ENCODE results near the gene GNPAT. TPM values are rescaled to one million over a fixed set of nuclear protein-coding genes. Genes with fewer than 3 reads are reported as not detected.

GNPAT gene
- total RNA-seq, 1 donor from 2014 or later, result 75.3 TPM

DNA sequence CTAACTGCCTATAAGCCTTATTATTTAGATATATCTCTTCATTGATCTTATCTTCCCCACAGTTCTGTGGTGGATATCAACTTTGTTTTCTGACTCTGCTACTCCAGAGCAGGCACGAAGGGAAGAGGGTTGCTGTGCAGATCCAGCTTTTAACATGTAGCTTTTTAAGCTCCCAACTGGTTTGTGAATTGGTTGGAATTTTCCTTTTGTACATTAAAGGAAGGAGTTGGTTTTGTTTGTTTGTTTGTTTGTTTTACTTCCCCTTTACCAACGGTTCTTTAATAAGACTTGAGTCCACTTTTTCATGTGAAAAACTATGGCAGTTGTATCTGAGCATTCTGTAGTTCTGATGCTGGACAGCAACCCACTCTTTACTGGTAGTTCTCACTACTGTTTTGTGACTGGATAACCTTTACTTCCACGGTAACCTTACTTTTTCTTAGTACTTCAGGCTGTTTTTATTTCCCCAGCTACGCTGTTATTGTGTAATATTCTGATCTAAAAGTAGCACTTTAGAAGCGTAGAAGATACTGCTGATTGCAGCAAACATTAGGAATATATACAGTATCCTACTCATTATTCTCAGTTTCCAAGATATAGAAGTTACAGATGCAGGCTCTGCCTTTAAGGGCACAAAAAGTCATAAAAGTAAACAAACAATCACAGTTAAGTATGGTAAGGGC is 1.6 kb downstream of the GNPAT start:
- DNase-seq, result peak; percentile 4

DNA sequence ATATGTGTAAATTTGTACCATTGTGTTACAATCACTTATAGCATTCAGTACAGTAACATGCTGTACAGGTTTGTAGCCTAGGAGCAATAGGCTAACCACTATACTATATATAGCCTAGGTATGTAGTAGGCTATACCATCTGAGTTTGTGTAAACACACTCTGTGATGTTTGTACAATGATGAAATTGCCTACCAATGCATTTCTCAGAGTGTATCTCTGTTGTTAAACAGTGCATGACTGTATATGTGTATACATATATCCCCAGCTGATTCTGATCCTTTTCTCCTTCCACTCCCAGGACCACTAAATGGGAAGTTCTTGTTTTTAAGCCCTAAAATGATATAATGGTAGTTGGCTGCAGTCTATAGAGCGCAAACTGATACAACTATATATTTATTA is 7.8 kb downstream of the GNPAT start:
- DNase-seq, result no peak

DNA sequence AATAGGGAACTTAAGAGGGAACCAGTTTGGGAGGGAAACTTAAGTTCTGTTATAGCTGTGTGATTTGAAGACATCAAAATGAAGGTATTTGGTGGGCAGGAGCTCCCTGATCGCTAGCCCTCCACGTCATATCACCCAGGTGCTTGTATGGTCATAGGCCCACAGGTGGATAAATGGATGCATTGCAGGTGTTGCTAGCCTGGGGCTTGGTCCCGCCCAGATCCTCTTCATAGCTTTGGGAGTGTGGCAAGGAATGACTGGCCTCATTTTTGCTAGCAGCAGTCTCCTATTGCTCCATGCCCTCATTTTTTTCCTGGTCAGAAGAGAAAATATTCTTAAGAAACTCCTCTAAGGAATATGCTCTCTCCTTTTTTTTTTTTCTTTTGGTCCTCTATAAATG is 11.3 kb downstream of the GNPAT start:
- no peak for DNase-seq

DNA sequence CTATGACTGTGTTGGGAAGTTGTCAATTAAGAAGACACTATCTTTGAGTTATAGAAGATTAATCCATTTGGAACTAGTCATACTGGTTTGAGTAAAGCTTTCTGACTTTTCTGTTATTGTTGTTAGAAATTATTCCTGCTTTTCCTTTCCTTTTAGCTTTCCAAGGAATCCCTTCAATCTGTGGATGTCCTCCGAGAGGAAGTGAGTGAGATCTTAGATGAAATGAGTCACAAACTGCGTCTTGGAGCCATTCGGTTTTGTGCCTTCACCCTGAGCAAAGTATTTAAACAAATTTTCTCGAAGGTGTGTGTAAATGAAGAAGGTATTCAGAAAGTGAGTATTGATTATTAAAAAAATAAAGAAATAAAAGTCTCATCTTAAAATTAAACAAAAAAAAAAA is 19.3 kb downstream of the GNPAT start:
- DNase-seq, result no peak

DNA sequence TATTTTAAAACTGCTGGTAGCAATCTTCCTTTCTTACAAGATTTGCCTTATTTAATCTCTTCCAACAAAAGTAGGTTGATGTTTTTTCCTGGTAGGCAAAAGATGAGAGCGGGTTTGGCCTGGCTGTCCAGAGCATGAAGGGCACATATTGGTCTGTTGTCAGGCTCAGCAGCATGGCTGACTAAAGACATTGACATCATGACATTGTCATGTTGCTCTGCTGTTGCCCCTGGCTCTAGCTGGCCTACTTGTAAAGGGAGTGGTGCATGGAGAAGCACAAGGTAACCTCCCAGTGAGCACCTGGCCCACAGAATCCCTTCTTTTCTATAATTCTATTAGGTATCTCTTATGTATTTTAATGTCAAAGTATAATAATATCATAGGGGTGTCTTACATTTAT is 23.6 kb downstream of the GNPAT start:
- no peak for DNase-seq

DNA sequence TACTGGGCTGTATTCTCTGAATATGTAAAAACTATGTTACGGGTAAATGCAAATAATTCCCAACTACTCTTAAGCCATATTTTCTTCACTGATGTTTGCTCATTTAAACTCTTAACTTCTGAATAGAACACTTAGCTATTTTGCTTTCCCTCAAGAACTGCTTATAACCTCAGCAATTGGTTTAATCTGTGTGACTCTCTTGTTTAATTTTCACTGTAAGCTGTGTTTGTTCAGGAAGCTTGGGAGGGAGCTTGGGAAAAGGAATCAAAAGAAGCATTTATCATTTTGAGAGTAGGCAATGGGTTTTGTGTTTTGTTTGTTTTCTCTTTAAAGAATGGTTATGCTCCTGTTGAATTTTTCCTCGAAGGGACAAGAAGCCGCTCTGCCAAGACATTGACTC is 24.4 kb downstream of the GNPAT start:
- no peak for DNase-seq

DNA sequence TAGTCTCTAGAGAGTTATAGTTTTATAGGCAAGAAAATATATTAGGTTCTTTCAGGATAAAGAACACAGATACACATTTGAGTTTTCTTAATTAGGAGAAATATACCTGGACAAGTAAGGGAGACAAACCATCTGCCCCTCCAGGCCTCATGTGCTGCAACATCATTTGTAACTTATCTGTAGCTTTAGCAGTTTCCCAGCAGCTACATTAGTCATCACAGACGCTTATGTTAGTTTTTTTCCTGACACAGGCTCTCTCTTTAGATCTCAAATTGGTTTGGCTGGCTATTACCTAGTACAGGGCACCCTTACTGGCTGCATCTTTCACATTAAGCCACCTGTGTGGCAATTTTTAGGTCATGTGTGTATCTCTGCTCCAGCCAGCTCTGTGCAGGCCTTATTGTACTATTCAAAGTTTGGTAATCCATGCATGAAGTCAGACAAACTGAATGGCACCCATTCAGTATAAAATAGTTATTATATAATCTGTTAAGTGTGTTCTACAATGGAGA is 25.9 kb downstream of the GNPAT start:
- no peak for DNase-seq

DNA sequence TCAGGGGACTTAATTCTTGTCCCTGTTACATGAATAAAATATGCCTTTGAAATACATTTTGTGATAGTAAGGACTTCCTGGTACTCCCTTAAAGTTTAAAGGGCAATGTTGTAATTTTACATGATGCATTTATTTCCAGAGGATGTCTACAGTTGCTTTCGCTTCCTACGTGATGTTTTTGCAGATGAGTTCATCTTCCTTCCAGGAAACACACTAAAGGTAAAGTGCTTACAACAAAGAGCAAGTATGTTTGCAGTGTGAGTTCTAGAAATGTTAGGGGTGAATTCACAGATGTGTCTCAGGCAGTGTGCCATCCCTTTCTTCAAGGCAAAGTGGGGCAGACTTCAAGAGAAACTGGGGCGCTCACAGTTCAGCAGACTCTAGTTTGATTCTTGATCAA is 31.2 kb downstream of the GNPAT start:
- no peak for DNase-seq

DNA sequence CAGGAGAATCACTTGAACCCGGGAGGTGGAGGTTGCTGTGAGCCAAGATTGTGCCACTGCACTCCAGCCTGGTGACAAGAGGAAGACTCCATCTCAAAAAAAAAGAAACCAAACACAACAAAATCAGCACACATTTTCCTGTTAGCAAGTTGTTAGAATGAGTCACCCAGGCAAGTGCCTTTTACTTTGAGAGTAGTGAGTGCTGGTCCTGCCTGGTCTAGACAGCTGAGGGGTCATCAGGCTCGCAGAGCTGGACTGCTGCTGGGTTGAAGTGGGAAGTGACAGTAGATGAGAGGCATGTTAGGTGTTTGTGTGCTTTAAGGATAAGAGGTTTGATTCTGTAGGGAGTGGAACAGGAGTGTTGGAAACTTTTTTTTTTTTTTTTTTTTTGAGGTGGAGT is 31.9 kb downstream of the GNPAT start:
- no peak for DNase-seq

DNA sequence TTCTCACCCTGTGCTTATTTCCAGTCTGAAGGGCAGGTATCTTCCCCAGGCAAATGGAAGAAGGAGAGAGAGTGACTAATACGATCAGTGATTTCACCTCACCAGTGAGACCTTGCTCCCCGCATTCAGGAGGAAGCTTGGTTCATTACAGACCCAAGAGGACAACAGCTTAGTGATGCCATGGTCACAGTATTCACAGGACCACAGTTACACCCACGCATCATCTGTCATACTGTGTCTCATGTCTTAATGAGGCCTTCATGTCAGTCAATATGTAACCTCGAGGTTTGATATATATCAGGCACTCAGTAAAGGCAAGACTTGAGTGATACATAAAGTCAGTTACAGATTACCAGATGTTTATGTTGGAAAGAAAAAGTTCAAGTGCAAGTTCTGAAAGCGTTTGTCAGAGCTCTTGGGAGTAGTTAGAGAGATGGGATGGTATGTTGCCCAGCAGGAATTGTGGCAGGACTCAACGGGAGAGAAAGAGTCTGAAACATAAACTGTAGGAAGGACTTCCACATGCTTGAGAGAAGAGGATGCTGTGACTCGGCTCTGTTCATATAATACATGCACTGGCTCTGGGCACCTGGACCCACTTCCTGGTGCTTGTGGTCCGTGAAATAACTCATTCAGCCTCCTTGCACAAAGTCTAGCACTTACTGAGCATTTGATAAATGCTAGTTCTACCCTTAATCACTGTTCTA is 33.3 kb downstream of the GNPAT start:
- DNase-seq, result no peak

DNA sequence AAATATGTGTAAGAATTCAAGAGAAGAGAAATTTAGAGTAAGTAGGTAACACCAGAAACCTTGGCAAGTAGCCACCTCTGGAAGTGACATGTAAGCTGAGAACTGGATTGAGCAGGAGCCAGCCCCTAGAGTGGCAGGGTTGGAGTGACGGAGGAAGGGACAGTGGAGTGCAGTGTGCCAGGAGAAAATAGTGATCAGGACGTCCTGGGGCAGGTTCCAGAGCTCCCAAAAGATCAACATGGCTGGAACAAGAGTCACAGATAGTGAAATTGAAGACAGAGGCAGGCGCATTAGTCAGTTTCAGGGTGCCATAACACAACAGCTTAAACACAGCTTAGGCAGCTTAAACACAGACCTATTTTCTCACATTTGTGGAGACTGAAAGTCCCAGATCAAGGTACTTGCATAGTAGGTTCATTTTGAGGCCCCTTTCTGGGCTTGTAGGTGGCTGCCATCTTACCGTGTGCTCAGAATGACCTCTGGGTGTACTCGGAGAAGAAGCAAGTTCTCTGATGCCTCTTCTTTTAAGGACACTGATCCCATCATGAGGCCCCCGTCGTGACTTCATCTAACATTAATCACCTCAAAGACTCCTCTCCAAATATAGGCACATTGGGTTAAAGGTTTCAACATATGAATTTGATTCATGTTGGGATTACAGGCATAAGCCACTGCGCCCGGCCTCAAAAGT is 37.2 kb downstream of the GNPAT start:
- DNase-seq, result peak; percentile 45

DNA sequence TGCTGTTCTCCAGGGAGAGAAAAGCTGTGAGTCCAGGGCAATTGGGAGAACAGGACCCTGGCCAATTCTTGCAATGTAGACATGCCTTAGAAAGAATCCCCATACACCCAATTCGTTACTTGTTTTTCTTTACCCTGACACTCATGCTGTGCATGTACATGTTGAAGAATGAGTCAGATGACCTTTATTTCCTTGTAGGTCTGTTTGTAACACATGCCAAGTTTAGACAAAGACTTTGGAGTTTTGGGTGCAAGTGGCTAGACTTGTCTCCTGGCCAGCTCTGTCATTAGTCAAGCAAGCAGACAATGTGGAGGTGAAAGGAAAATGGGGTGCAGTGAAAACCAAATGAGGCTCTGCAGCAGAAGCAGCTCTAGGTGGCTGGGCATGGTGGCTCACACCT is 38.1 kb downstream of the GNPAT start:
- DNase-seq, result no peak

DNA sequence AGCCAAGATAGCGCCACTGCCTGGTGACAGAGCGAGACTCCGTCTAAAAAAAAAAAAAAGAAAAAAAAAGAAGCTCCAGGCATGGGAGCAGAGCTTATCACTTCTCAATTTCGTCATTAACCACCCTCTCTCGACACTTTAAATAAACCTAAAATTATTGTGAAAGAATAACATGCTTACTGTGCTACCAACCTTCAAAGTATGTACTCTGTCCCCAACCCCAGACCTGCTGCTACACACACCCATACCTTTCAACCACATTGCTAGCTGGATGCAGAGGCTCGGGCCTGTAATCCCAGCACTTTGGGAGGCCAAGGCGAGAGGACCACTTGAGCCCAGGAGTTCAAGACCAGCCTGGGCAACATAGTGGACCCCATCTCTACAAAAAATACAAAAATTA is 38.7 kb downstream of the GNPAT start:
- DNase-seq, result no peak

DNA sequence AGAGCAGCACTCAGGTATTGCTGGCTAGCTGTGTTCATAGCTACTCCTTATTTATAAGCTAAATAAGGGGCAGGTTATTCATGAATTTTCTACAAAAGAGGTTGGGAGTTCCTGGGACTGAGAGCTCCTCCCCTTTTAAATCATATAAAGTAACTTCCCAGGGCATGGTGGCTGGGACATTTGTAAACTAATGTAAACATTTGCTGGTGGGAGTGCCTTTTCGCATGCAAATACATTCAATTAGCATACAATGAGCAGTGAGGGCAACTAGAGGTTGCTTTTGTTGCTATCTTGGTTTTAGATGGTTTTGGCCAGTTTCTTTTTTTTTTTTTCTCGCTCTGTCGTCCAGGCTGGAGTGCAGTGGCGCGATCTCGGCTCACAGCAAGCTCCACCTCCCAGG is 43.4 kb downstream of the GNPAT start:
- no peak for DNase-seq

DNA sequence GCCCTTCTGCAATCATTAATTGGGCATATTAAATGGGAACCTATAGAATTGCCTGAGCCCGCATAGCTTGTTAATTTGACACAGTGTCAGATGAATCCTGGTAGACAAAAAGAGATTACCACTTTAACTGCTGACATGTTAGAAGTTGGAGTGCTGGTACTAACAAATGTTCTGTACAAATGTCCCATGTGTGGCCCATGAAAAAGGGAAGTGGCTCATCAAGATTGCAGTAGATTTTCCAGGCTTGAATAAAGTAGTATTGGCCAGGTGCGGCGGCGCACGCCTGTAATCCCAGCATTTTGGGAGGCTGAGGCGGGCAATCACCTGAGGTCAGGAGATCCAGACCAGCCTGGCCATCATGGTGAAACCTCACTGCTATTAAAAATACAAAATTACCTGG is 45.6 kb downstream of the GNPAT start:
- no peak for DNase-seq

DNA sequence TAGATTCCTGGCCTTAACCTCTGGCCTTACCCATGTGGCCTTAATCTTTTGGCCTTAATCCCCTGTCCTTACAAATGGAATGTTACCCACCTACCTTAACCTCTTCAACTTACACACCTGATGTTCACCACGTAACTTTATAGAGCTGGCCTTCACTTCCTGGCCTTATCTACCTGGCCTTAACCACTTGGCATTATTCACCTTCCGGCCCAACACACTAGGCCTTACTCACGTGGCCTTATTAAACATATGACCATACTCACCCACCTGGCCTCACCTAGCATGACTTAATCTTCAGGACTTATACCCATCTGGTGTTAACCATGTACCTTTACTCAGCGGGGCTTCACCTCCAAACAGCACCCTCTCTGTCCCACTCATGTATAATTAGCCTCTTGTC is 54.9 kb downstream of the GNPAT start:
- no peak for DNase-seq

DNA sequence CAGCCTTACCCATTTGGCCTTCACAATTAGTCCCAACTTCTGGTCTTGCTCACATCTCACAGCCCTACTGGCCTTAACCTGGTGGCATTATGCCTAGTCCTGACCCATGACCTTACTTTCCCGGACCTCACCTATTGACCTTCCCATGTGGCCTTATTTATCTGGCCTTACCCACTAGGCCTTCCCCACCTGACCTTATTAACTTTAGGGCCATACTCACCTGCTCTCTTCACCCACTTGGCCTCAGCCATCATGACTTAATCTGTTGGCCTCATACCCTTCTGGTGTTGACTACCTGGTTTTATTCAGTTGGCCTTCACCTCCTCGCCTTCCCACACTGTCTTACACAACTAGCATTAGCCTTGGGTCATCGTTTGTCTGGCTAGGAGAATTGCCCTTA is 61.0 kb downstream of the GNPAT start:
- DNase-seq, result no peak

DNA sequence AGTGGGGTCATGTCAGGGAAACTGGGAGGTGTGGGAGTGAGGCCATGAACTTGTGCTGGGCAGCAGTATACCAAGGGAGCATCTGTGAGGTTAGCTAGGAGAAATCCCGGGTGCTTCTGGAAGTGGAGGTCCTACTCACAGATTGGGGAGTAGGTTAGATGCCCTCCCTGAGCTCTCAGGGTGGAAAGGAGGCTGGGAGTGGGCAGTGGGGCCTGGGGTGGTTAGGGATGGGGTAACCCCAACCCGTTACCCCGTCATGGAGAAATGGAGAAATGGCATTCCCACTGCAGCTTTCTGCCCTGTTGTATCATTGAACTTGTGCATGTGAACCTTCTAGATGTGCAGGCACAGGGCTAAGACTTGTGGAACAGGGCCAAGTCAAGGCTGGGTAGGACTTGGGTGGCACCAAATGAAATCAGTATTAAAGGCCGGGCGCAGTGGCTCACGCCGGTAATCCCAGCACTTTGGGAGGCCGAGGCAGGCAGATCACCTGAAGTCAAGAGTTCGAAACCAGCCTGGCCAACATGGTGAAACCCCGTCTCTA is 69.5 kb downstream of the GNPAT start:
- DNase-seq, result no peak

DNA sequence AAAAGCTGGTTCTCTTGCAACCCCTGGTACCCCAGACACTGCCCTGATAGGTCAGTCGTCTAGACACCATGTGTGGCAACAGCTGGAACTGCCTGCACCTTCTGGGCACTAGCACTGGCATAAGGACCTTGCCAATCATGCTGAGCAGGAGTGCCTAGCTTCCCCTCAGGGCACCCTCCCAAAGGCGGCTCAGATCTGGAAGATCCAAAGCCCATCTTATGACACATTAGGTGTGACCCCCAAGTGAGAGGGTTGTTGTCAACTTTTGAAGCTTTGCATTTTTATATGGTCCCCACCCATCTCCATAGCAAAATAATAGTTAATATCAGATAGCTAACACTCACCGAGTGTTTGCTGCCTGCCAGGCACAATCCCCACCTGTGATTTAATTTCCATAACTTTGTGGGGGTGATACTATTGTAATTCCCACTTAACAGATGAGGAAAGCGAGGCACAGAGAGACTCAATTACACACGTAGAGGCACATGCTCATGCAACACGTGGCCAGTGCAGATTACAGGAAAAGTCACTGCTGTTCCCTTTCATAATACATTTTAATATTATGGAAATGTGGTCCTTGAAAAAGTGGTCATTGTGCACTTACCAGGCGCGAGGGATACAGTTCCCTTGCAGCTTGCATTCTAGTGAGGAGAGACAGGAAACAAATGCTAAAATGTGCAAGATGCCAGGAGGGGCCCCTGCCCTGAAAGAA is 70.9 kb downstream of the GNPAT start:
- no peak for DNase-seq

DNA sequence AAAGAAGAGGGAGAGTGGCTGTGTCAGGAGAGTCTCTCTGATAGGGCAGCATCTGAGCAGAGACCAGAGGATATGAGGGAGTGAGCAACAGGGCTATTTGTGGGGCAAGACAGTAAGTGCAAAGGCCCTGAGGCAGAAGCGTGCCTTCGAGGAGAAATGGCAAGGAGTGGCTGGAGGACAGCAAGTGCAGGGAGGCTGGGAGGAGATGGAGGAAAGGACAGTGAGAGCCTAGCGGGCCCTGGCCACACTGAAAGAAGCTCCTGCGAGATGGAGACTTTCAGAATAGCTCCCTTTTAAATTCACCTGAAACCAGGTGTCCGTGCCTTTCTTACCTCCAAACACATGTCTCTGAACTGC is 71.4 kb downstream of the GNPAT start:
- DNase-seq, result no peak

DNA sequence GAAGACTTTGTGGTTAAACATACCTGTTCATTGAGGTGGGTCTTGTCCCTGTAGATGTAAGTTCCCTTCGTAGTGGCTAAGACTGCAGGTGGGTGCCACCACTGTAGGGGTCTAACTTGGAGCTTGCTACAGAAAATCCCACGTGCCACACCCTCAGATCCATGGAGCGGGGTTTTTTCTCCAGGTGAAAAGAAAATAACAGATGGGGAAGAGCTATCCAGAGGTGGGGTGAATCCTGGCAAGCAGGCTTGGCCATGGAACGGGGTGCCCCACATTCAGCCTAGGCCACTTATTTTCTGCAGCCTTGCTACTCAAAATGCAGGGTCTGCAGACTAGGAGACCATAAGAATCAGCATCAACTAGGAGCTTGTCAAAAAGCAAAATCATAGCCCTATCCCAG is 72.6 kb downstream of the GNPAT start:
- DNase-seq, result no peak

DNA sequence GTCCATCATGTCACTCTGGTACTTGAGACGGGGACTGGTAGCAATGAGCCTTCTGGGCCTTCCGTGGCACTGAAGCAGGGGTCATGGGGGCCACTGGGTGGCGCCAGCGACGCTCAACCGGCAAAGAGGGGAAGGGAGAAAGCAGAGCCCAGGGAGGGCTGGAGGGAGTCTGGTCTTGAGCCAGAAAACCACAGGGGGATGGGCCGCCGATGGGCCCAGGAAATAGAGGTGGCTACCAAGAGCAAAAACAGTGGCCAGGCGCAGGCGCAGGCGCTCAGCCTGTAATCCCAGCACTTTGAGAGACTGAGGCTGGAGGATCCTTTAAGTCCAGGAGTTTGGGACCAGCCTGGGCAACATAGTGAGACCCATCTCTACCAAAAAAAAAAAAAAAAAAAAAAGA is 74.9 kb downstream of the GNPAT start:
- DNase-seq, result peak; percentile 5

Measured in tongue (tissue), 2 donors.